ENCODE measurements around the gene CCKAR. TPM values are rescaled to one million over a fixed set of nuclear protein-coding genes. Genes with fewer than 3 reads are reported as not detected.

The CCKAR gene
- total RNA-seq, 1 donor from 2014 or later, result not detected

GRCh38 chr4:26463386-26463785 lies 26.9 kb downstream of the CCKAR start:
- intact Hi-C loops (cut with DNase I), result loop anchor here (5.0 kb wide), 1 partner anchor 544 kb away; no protein-coding TSS in a partner anchor
- Histone ChIP-seq H3K27me3 (no peaks in the 10 kb centered on the region), H3K4me1 (no peaks in the 10 kb centered on the region), H3K27ac (no peak overlapping the region), H3K4me3 (no peak overlapping the region), H3K9me3 (no peaks in the 10 kb centered on the region), H3K36me3 (no peaks in the 10 kb centered on the region)
- DNase-seq (ENCODE audit: low spot score in 2 of 2), result no peak
- TF ChIP-seq, protein P1, sequence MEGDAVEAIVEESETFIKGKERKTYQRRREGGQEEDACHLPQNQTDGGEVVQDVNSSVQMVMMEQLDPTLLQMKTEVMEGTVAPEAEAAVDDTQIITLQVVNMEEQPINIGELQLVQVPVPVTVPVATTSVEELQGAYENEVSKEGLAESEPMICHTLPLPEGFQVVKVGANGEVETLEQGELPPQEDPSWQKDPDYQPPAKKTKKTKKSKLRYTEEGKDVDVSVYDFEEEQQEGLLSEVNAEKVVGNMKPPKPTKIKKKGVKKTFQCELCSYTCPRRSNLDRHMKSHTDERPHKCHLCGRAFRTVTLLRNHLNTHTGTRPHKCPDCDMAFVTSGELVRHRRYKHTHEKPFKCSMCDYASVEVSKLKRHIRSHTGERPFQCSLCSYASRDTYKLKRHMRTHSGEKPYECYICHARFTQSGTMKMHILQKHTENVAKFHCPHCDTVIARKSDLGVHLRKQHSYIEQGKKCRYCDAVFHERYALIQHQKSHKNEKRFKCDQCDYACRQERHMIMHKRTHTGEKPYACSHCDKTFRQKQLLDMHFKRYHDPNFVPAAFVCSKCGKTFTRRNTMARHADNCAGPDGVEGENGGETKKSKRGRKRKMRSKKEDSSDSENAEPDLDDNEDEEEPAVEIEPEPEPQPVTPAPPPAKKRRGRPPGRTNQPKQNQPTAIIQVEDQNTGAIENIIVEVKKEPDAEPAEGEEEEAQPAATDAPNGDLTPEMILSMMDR (IDR thresholded peaks at IDR 0.05), result no peak

- H3K36me3 ChIP-seq, result no peaks in the 10 kb centered on the region
- no peak for DNase-seq (ENCODE audit: low spot score in 2 of 2)
- intact Hi-C loops (cut with DNase I), result loop anchor here (5.0 kb wide), 1 partner anchor 544 kb away; no protein-coding TSS in a partner anchor
- no peaks in the 10 kb centered on the region for H3K9me3 ChIP-seq
- H3K27me3 ChIP-seq, result no peaks in the 10 kb centered on the region
- no peak overlapping the region for H3K4me3 ChIP-seq
- no peaks in the 10 kb centered on the region for H3K4me1 ChIP-seq
- H3K27ac ChIP-seq, result no peak overlapping the region
- TF ChIP-seq, protein P1 (IDR thresholded peaks at IDR 0.05), result no peak
These were observed 27.4 kb downstream of the CCKAR start for GRCh38 chr4:26462874-26463273.

DNA sequence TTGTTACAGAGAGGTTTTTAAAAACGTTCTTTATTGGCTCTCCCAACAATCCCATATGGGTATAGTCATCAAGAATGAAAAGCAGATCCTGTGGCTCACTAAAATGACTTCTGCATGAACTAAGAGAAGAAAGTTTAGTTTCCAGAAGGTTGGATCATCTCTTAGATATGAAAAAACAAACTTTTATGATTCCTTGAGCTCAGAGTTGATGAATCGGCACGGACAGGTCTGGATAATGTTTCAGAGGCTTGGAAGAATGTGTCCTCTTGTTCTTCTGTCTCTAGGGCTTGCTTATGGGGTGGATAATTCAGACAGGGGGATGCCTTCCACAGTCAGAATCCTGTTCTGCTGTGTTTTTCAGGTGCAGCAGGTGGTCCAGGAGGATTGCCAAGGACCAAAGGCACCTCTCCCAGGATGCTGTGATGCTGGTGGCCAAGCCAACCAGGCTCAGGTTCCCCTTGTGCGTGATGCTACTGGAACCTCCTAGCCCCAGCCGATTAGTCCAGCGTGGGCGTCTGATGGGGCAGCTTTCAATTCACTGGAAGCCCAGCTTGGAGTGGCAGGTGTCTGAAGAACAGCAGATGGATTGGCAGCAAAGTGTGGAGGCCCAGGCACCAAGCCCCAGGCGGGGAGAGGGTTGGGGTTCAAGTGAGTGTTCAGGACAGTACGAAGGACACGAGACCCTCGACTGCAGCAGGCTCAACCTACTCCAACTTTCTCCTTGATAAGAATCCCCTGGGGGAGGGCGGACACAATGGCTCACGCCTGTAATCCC lies 30.3 kb downstream of the CCKAR start:
- no peak overlapping the region for H3K4me3 ChIP-seq
- H3K9me3 ChIP-seq, result no peaks in the 10 kb centered on the region
- no peak overlapping the region for H3K27ac ChIP-seq
- TF ChIP-seq, protein P1 (IDR thresholded peaks at IDR 0.05), result no peak
- no peaks in the 10 kb centered on the region for H3K4me1 ChIP-seq
- H3K36me3 ChIP-seq, result no peaks in the 10 kb centered on the region
- DNase-seq (ENCODE audit: low spot score in 2 of 2), result no peak
- intact Hi-C loops (cut with DNase I), result loop anchor here (5.0 kb wide), 1 partner anchor 547 kb away; no protein-coding TSS in a partner anchor
- no peaks in the 10 kb centered on the region for H3K27me3 ChIP-seq

DNA sequence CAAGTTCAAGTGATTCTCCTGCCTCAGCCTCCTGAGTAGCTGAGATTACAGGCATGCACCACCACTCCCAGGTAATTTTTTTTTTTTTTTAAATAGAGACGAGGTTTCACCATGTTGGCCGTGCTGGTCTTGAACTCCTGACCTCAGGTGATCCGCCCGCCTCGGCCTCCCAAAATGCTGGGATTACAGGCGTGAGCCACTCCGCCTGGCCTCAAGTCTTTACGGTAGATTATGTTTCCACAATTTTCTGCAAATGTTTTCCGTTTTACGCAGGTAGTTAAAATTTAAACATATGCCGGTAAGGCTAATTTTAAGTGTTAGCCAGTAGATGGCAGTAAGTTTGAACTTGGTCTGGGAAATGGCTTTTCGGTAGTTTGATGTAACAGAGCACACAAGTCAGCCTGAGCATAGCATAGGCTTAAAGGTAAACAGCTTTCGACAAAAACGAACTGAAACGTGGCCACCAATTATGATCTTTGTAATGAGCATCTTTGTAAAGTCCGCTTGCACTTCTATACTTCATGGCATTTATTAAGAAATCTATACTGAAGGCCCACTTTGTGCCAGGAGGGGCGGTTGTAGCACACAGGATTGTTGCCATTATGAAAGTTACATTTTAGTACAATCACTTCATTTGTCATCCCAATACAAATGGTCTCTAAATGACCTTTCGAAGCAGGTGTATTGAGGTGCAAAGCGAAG lies 31.1 kb downstream of the CCKAR start:
- H3K9me3 ChIP-seq, result no peaks in the 10 kb centered on the region
- intact Hi-C loops (cut with DNase I), result no loop called here
- no peak for DNase-seq (ENCODE audit: low spot score in 2 of 2)
- H3K36me3 ChIP-seq, result no peaks in the 10 kb centered on the region
- no peaks in the 10 kb centered on the region for H3K27me3 ChIP-seq
- H3K27ac ChIP-seq, result no peak overlapping the region
- H3K4me3 ChIP-seq, result no peak overlapping the region
- no peaks in the 10 kb centered on the region for H3K4me1 ChIP-seq
- TF ChIP-seq, protein P1 (IDR thresholded peaks at IDR 0.05), result peak in 2 of 3 experiments; percentile 27 to 46

DNA sequence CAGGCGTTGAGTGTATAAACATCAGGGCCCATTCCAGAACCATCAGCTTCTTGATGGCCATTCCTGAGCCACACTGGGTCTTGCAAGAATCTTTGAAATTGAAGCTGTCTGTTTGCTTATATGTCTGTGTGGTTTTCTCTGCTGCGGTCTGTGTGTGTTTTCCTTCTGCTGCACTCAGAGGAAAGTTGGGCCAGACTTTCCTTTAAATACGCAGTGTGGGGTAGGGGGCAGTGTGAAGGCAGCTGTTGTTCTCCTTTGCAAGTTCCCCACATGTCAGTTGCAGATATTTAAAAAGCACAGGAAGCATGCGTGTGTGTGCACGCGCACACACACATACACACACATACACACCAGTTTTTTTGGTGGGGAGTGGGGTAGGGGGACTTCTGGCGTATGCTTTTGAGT lies 32.1 kb downstream of the CCKAR start:
- Histone ChIP-seq H3K4me1 (no peaks in the 10 kb centered on the region), H3K36me3 (no peaks in the 10 kb centered on the region), H3K9me3 (no peaks in the 10 kb centered on the region), H3K27ac (no peak overlapping the region), H3K4me3 (no peak overlapping the region), H3K27me3 (no peaks in the 10 kb centered on the region)
- DNase-seq (ENCODE audit: low spot score in 2 of 2), result no peak
- TF ChIP-seq, protein P1 (IDR thresholded peaks at IDR 0.05), result no peak
- intact Hi-C loops (cut with DNase I), result no loop called here
